T-helper 2 cell treated with Interferon-gamma antibody and Interleukin-4, amounts not matched to agents 5 μg/mL and 100 μg/mL, for 36 hours (primary cell): ENCODE data around the gene ADI1.
A peak's percentile ranks its signal among the peaks of the same experiment; 100 is the strongest.

Source experiments
- DNase-seq: peaks from one replicate; pipeline ENCODE4 v3.0.0; 2021; ENCODE audit warnings: low spot score
- H3K27ac Mint-ChIP-seq: one replicate; pipeline ENCODE4 v1.8.0; 2021; ENCODE audit warnings: mild to moderate bottlenecking, mixed read lengths
- H3K27me3 Mint-ChIP-seq: one replicate; pipeline ENCODE4 v1.8.0; 2021; ENCODE audit warnings: low read depth, mixed read lengths
- H3K36me3 Mint-ChIP-seq: one replicate; pipeline ENCODE4 v1.8.0; 2021; ENCODE audit warnings: low read depth, mixed read lengths
- H3K4me1 Mint-ChIP-seq: one replicate; pipeline ENCODE4 v1.8.0; 2021; ENCODE audit warnings: low read depth, mixed read lengths
- H3K4me3 Mint-ChIP-seq: one replicate; pipeline ENCODE4 v1.8.0; 2022; ENCODE audit warnings: mild to moderate bottlenecking, moderate library complexity, mixed read lengths
- H3K9me3 Mint-ChIP-seq: one replicate; pipeline ENCODE4 v1.8.0; 2021; ENCODE audit warnings: mixed read lengths

The ADI1 gene

DNA sequence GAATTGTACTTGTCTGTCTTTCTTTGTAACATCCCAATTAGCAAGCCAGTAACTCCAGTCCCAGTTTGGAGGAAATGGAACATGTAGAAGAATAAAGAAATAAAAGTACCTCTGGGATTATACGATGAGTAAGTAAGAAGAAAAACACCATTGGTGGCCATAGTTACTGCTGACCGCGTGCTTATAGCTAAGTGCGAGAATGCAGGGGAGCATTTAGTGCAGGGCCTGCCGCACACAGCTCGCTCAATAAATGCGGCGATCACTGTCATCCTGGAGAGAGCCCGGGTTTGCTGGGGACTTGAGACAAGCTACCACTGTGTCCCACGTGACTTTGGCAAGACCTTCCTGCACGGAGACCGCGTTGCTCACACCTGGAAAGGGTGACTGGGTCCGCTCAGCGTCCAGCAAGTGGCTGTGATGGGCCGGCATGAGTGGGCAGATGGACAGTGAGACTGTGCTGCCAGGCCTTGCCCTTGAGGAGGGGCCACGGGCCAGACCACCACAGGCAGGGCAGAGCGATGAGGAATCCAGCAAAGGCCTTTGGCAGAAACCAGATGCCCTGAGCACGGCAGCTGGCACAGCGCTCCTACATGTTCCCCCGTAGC is 54.8 kb downstream of the ADI1 start:
- Mint-ChIP-seq H3K4me3 (no peak overlapping the region), H3K4me1 (peaks cover 5% of the 10 kb centered on the region), H3K36me3 (peaks cover 14% of the 10 kb centered on the region), H3K9me3 (no peaks in the 10 kb centered on the region), H3K27ac (no peak overlapping the region), H3K27me3 (no peaks in the 10 kb centered on the region)
- no peak for DNase-seq

DNA sequence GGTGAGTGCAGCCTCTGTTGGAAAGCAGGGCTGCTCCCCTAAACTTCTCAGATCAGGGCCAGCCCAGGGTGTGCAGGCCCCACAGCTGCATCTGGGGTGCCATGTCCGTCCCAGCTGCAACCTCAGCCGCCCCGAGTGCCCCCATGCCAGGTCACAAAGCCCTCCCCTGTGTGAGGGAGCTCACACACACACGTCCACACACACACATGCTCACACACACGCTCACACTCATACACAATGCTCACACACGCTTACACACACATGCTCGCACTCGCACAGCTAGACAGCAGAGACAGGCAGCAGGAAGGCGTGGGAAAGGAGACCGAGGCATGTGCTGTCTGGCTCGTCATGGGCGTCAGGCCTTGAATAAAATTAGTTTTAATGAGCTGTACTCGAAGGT is 55.4 kb downstream of the ADI1 start:
- Mint-ChIP-seq H3K27ac (no peak overlapping the region), H3K4me1 (peaks cover 5% of the 10 kb centered on the region), H3K36me3 (peaks cover 14% of the 10 kb centered on the region), H3K27me3 (no peaks in the 10 kb centered on the region), H3K4me3 (no peak overlapping the region), H3K9me3 (no peaks in the 10 kb centered on the region)
- DNase-seq: no peak

GRCh38 chr2:3463186-3463835 is 56.0 kb downstream of the ADI1 start:
- H3K4me1 Mint-ChIP-seq: peaks cover 5% of the 10 kb centered on the region
- DNase-seq: no peak
- H3K27me3 Mint-ChIP-seq: no peaks in the 10 kb centered on the region
- peaks cover 14% of the 10 kb centered on the region for H3K36me3 Mint-ChIP-seq
- no peaks in the 10 kb centered on the region for H3K9me3 Mint-ChIP-seq
- no peak overlapping the region for H3K4me3 Mint-ChIP-seq
- no peak overlapping the region for H3K27ac Mint-ChIP-seq

DNA sequence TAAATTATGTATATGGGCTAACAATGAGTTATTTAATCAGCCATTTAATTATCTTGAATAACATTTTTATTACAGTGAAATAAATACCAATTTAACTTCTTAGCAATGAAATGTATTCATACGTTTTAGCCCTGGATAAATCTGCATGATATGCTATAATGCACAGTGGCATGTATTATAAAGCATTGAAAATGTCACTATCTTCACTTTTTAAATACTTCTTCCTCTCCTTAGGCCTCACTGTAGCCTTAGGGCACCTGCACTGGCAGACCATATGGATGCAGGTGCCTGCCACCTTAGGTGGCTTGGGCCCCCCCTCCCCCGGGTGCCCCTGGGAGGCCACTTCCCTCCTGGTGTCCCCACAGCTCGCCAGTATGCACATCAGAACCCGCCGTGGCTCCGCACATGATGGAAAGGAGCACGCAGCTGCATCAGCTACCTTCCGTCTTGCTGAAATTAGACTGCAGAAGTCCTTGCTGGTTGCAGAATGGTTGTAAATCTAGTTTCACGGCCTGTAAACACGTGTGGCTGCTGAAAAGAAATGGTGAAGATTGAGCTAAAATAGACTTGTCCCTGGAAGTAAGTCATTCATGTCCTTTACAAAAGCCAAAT is 56.7 kb downstream of the ADI1 start:
- H3K27ac Mint-ChIP-seq: no peak overlapping the region
- H3K4me1 Mint-ChIP-seq: peaks cover 5% of the 10 kb centered on the region
- H3K9me3 Mint-ChIP-seq: no peaks in the 10 kb centered on the region
- H3K27me3 Mint-ChIP-seq: no peaks in the 10 kb centered on the region
- DNase-seq: no peak
- H3K4me3 Mint-ChIP-seq: no peak overlapping the region
- H3K36me3 Mint-ChIP-seq: peaks cover 11% of the 10 kb centered on the region

GRCh38 chr2:3461801-3462492 is 57.4 kb downstream of the ADI1 start:
- Mint-ChIP-seq H3K4me3 (no peak overlapping the region), H3K9me3 (no peaks in the 10 kb centered on the region), H3K36me3 (peaks cover 13% of the 10 kb centered on the region), H3K27me3 (no peaks in the 10 kb centered on the region), H3K27ac (peak overlapping the region; percentile 36), H3K4me1 (peaks cover 5% of the 10 kb centered on the region)
- DNase-seq: no peak

- no peak overlapping the region for H3K27ac Mint-ChIP-seq
- H3K9me3 Mint-ChIP-seq: no peaks in the 10 kb centered on the region
- peaks cover 17% of the 10 kb centered on the region for H3K36me3 Mint-ChIP-seq
- H3K4me1 Mint-ChIP-seq: peaks cover 5% of the 10 kb centered on the region
- no peaks in the 10 kb centered on the region for H3K27me3 Mint-ChIP-seq
- no peak for DNase-seq
- H3K4me3 Mint-ChIP-seq: no peak overlapping the region
These were observed 58.2 kb downstream of the ADI1 start for GRCh38 chr2:3460831-3461800.

- Mint-ChIP-seq H3K36me3 (peaks cover 22% of the 10 kb centered on the region), H3K27ac (no peak overlapping the region), H3K4me1 (peaks cover 6% of the 10 kb centered on the region), H3K27me3 (no peaks in the 10 kb centered on the region), H3K4me3 (no peak overlapping the region), H3K9me3 (no peaks in the 10 kb centered on the region)
- DNase-seq: no peak
These were observed 59.2 kb downstream of the ADI1 start for GRCh38 chr2:3460156-3460555.

DNA sequence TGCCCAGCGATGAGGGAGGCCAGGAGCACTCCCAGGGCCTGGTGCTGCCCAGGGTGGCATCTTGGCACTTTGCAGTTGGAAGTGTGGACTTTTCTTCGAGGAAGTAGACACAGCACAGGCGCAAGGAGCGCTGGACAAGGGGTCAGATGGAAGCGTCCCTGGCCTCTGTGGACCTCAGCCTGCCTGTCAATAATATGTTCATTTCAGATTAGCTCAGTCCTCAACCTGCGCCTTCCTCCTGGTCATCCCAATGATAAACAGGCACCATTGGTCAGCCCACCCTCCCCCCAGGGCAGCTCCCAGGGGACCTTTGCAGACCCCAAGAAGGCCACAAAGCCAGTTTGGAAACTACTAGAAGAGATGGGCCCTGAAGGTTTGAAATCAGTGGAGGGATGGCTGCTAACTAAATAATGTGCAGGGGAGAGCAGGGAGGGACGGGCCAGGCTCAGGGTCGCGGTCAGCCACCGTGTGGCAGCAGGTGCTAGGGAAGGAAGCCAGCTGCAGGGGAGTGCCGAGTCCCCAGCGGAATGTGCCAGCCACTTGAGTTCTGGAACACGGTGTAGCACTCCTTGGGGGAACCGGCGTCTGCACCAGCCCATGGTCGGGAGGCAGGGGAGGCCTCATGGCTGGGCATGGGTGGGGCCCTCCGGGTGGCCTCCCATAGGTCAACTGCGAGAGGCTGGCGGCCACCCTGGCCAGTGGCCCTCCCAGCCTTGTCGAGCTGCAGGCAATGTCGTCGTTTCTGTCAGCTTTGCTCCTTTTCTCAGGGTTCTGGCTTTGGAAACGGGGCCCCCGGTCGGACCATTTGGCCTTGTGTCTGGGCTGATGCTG is 59.9 kb downstream of the ADI1 start:
- Mint-ChIP-seq H3K9me3 (no peaks in the 10 kb centered on the region), H3K36me3 (peaks cover 19% of the 10 kb centered on the region), H3K4me1 (peaks cover 6% of the 10 kb centered on the region), H3K4me3 (no peak overlapping the region), H3K27ac (no peak overlapping the region), H3K27me3 (no peaks in the 10 kb centered on the region)
- no peak for DNase-seq

- H3K4me3 Mint-ChIP-seq: no peak overlapping the region
- no peak overlapping the region for H3K27ac Mint-ChIP-seq
- peaks cover 6% of the 10 kb centered on the region for H3K4me1 Mint-ChIP-seq
- peaks cover 19% of the 10 kb centered on the region for H3K36me3 Mint-ChIP-seq
- no peaks in the 10 kb centered on the region for H3K27me3 Mint-ChIP-seq
- DNase-seq: no peak
- H3K9me3 Mint-ChIP-seq: no peaks in the 10 kb centered on the region
These were observed 60.7 kb downstream of the ADI1 start for GRCh38 chr2:3458396-3459184.

- Mint-ChIP-seq H3K4me3 (no peak overlapping the region), H3K27ac (no peak overlapping the region), H3K9me3 (no peaks in the 10 kb centered on the region), H3K27me3 (no peaks in the 10 kb centered on the region), H3K36me3 (peaks cover 19% of the 10 kb centered on the region), H3K4me1 (peaks cover 6% of the 10 kb centered on the region)
- no peak for DNase-seq
These were observed 61.6 kb downstream of the ADI1 start for GRCh38 chr2:3457524-3458395.

GRCh38 chr2:3456125-3456524 is 63.2 kb downstream of the ADI1 start:
- H3K27me3 Mint-ChIP-seq: no peaks in the 10 kb centered on the region
- no peak overlapping the region for H3K27ac Mint-ChIP-seq
- no peak for DNase-seq

More at GRCh38 chr2:3456125-3456524, 63.2 kb downstream of the ADI1 start:
- no peak overlapping the region for H3K4me3 Mint-ChIP-seq
- H3K9me3 Mint-ChIP-seq: no peaks in the 10 kb centered on the region
- peaks cover 20% of the 10 kb centered on the region for H3K36me3 Mint-ChIP-seq
- peaks cover 2% of the 10 kb centered on the region for H3K4me1 Mint-ChIP-seq
